MCF 10A (cell line): Measurements from ENCODE around the gene DBNL. TPM values are rescaled to one million over a fixed set of nuclear protein-coding genes. Genes with fewer than 3 reads are reported as not detected.
A peak's percentile ranks its signal among the peaks of the same experiment; 100 is the strongest.

Experiments used
- BruUV-seq: library from RNA; stranded (reverse); fragments of 400-500 nt; replicated peaks from 2 replicates; lab custom pipeline; 2021; lab: Mats Ljungman, UMichigan
- CTCF ChIA-PET: fragments of 300-600 bp; sonication (Branson Sonifier 250); formaldehyde crosslinking; extraction: SDS; loops from one replicate; lab custom pipeline; 2021; ENCODE audit warnings: antibody characterized with exemption, inconsistent platforms; lab: Yijun Ruan, JAX
- POLR2A ChIA-PET: fragments of 300-600, 350-650 bp; sonication (Branson Sonifier 250); formaldehyde crosslinking; extraction: SDS; loops from one replicate; lab custom pipeline; 2020; ENCODE audit warnings: antibody characterized with exemption, inconsistent platforms; lab: Yijun Ruan, JAX
- DNase-seq: peaks from one replicate; pipeline ENCODE4 v3.0.0-alpha.2; 2018; ENCODE audit not compliant: unreplicated experiment
- H3K27ac Mint-ChIP-seq: one replicate; pipeline ENCODE4 v1.8.0; 2022; ENCODE audit warnings: mild to moderate bottlenecking, low read depth, mixed read lengths; ENCODE audit not compliant: unreplicated experiment
- H3K27me3 Mint-ChIP-seq: one replicate; pipeline ENCODE4 v1.8.0; 2022; ENCODE audit warnings: mixed read lengths; ENCODE audit not compliant: insufficient read depth, unreplicated experiment
- H3K36me3 Mint-ChIP-seq: one replicate; pipeline ENCODE4 v1.8.0; 2022; ENCODE audit warnings: mild to moderate bottlenecking, moderate library complexity, mixed read lengths; ENCODE audit not compliant: insufficient read depth, unreplicated experiment
- H3K4me1 Mint-ChIP-seq: one replicate; pipeline ENCODE4 v1.8.0; 2022; ENCODE audit warnings: mixed read lengths; ENCODE audit not compliant: insufficient read depth, unreplicated experiment
- H3K4me3 Mint-ChIP-seq: one replicate; pipeline ENCODE4 v1.8.0; 2022; ENCODE audit warnings: mild to moderate bottlenecking, moderate library complexity, mixed read lengths; ENCODE audit not compliant: unreplicated experiment
- H3K9me3 Mint-ChIP-seq: one replicate; pipeline ENCODE4 v1.8.0; 2022; ENCODE audit warnings: mixed read lengths; ENCODE audit not compliant: unreplicated experiment
- intact Hi-C: fragments of 100-400 bp; cut with micrococcal nuclease; formaldehyde crosslinking; loops from 2 replicates; pipeline ENCODE4 v1.14.1; 2022
- total RNA-seq: library from RNA; stranded (reverse); gene quantifications from 2 replicates; pipeline ENCODE4 v1.2.3, GENCODE V29; 2022
- TF ChIP-seq, protein P1 (sequence below): fragments of 200-600 bp; IDR thresholded peaks from one replicate; pipeline ENCODE4 v1.8.0; 2022; ENCODE audit warnings: antibody characterized with exemption, mild to moderate bottlenecking; ENCODE audit not compliant: unreplicated experiment

DBNL gene
- total RNA-seq, 1 experiment from 2014 or later, result 49.7 TPM

DNA sequence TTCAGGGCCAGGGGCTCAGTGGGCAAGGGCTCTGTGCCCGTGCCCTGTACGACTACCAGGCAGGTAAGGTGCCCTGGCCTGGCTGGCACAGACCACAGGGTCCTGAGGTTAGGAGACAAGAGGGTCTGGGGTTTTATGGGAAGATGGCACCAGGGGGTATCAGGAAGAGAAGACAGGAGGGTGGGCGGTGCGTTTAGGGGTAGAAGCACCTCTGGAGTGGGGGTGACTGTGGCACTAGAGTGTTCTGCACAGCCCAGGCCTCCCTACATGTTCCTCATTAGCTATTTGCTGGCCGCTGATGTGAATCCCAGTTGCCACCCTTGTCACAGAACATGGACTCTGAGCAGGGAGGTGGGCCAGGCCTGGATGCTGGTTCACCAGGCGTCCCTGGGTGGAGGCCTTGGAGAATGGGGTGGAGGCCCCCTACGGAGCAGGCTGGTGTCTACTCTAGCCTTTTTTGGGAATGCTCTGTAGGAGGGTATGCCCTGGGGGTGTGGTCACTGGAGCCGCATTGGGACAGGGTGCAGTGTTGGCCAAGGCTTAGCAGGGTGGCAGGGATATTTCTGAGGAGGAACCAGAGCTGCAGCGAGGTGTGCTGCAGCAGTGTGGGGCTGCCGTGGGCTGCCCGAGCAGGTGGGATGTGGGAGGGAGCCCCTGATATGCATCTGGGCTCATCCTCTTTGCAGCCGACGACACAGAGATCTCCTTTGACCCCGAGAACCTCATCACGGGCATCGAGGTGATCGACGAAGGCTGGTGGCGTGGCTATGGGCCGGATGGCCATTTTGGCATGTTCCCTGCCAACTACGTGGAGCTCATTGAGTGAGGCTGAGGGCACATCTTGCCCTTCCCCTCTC, 15.8 kb downstream of the DBNL start:
- Mint-ChIP-seq H3K36me3 (peaks cover 43% of the 10 kb centered on the region), H3K27ac (no peak overlapping the region), H3K4me3 (no peak overlapping the region), H3K9me3 (no peaks in the 10 kb centered on the region), H3K27me3 (no peaks in the 10 kb centered on the region), H3K4me1 (peaks cover 11% of the 10 kb centered on the region)
- ChIA-PET POLR2A (no interaction called here), CTCF (no interaction called here)
- no peak for DNase-seq
- BruUV-seq, result no TSS peak
- TF ChIP-seq, protein P1, sequence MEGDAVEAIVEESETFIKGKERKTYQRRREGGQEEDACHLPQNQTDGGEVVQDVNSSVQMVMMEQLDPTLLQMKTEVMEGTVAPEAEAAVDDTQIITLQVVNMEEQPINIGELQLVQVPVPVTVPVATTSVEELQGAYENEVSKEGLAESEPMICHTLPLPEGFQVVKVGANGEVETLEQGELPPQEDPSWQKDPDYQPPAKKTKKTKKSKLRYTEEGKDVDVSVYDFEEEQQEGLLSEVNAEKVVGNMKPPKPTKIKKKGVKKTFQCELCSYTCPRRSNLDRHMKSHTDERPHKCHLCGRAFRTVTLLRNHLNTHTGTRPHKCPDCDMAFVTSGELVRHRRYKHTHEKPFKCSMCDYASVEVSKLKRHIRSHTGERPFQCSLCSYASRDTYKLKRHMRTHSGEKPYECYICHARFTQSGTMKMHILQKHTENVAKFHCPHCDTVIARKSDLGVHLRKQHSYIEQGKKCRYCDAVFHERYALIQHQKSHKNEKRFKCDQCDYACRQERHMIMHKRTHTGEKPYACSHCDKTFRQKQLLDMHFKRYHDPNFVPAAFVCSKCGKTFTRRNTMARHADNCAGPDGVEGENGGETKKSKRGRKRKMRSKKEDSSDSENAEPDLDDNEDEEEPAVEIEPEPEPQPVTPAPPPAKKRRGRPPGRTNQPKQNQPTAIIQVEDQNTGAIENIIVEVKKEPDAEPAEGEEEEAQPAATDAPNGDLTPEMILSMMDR, result no peak
- intact Hi-C loops, result no loop called here

DNA sequence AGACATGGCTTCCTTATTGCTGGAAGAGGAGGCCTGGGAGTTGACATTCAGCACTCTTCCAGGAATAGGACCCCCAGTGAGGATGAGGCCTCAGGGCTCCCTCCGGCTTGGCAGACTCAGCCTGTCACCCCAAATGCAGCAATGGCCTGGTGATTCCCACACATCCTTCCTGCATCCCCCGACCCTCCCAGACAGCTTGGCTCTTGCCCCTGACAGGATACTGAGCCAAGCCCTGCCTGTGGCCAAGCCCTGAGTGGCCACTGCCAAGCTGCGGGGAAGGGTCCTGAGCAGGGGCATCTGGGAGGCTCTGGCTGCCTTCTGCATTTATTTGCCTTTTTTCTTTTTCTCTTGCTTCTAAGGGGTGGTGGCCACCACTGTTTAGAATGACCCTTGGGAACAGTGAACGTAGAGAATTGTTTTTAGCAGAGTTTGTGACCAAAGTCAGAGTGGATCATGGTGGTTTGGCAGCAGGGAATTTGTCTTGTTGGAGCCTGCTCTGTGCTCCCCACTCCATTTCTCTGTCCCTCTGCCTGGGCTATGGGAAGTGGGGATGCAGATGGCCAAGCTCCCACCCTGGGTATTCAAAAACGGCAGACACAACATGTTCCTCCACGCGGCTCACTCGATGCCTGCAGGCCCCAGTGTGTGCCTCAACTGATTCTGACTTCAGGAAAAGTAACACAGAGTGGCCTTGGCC, 16.6 kb downstream of the DBNL start:
- CTCF ChIA-PET, result interaction anchor here (1.0 kb wide), 1 partner anchor 41 kb away, joined by 3 read pairs; no protein-coding TSS in a partner anchor
- Mint-ChIP-seq H3K4me3 (no peak overlapping the region), H3K27ac (no peak overlapping the region), H3K27me3 (no peaks in the 10 kb centered on the region), H3K4me1 (peaks cover 11% of the 10 kb centered on the region), H3K36me3 (peaks cover 43% of the 10 kb centered on the region), H3K9me3 (no peaks in the 10 kb centered on the region)
- POLR2A ChIA-PET, result no interaction called here
- intact Hi-C loops, result no loop called here
- BruUV-seq, result TSS peak; percentile 11
- DNase-seq, result no peak
- TF ChIP-seq, protein P1, result no peak

DNA sequence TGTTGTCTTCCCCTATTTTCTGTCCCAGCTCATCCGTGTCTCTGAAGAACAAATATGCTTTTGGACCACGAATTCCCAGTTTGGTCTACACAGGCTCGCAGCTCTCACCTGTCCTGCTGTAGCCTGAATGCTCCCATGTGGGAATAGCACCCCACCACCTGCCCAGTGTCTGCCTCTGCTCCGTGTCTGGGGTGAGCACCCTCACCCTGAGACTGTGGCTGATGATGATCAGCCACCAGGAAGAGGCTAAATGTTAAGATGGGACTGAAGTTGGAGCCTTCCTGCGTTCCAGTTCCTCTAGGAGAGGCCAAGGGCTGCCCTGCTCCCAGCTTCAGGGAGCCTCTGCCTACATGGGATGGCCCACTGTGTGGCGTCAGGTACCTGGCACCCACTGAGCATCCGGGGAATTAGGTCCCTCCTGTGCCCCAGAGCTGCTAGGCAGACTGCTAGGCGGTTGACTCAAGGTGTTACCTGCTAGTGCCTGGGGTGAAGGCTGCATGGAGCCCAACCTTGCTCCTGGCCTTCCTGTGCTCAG, 17.2 kb downstream of the DBNL start:
- Mint-ChIP-seq H3K9me3 (no peaks in the 10 kb centered on the region), H3K36me3 (peaks cover 41% of the 10 kb centered on the region), H3K4me1 (peaks cover 12% of the 10 kb centered on the region), H3K4me3 (no peak overlapping the region), H3K27ac (no peak overlapping the region), H3K27me3 (no peaks in the 10 kb centered on the region)
- ChIA-PET POLR2A (interaction anchor here (0.8 kb wide), 1 partner anchor 17 kb away, joined by 3 read pairs; the partner anchor contains the start of gene DBNL), CTCF (interaction anchor here (1.0 to 1.9 kb wide), 2 partner anchors 17 to 42 kb away, joined by 3 to 4 read pairs; partner anchors contain the start of gene DBNL)
- TF ChIP-seq, protein P1, result no peak
- intact Hi-C loops, result no loop called here
- BruUV-seq, result no TSS peak
- DNase-seq, result no peak
